HEK293 (cell line): ENCODE measurements around the gene ANKRD16.

Experiments
- CTCF ChIA-PET: fragments of 350-600 bp; formaldehyde crosslinking; extraction: SDS; loops from one replicate; lab custom pipeline; 2021; ENCODE audit warnings: antibody characterized with exemption; lab: Yijun Ruan, JAX
- POLR2A ChIA-PET: fragments of 300-600 bp; formaldehyde crosslinking; extraction: SDS; loops from one replicate; lab custom pipeline; 2020; ENCODE audit warnings: antibody characterized with exemption, inconsistent platforms; lab: Yijun Ruan, JAX
- H3K27ac ChIP-seq: fragments of 200-500 bp; sonication (Bioruptor generic); 2 replicates; pipeline ENCODE4 v1.5.1; 2014; ENCODE audit warnings: low read depth, low read length, control low read depth, inconsistent platforms; ENCODE audit errors: extremely low read depth
- H3K36me3 ChIP-seq, 2 experiments: fragments of 200-500 bp in 1 of 2; sonication (Bioruptor generic) in 1 of 2; 1 replicate in 1 of 2; 2 replicates in 1 of 2; pipeline ENCODE4 v1.5.1; 2014 to 2017; ENCODE audit warnings: inconsistent platforms in 2 of 2, low read length in 2 of 2; ENCODE audit not compliant: control insufficient read depth in 2 of 2, insufficient read depth in 1 of 2
- H3K4me1 ChIP-seq: fragments of 200-500 bp; sonication (Bioruptor generic); 2 replicates; pipeline ENCODE4 v1.5.1; 2014; ENCODE audit warnings: mild to moderate bottlenecking, low read length, inconsistent platforms; ENCODE audit not compliant: control insufficient read depth, insufficient read depth
- H3K4me3 ChIP-seq: 2 replicates; pipeline ENCODE4 v1.5.1; 2011; ENCODE audit warnings: low read depth, mild to moderate bottlenecking, control low read depth, low read length, moderate library complexity
- H3K9me3 ChIP-seq: fragments of 200-500 bp; sonication (Bioruptor generic); 2 replicates; pipeline ENCODE4 v1.5.1; 2014; ENCODE audit warnings: low read depth, low read length, inconsistent platforms; ENCODE audit not compliant: control insufficient read depth, insufficient read depth
- IKZF3 ChIP-seq: fragments of 450-650 bp; IDR thresholded peaks from 2 replicates; pipeline ENCODE4 v1.5.0; 2018; ENCODE audit warnings: missing biosample characterization, mild to moderate bottlenecking, missing genetic modification characterization, moderate library complexity
- KLF7 ChIP-seq: fragments of 450-650 bp; formaldehyde crosslinking; IDR thresholded peaks from 2 replicates; pipeline ENCODE4 v1.5.1; 2016; ENCODE audit warnings: missing biosample characterization, missing genetic modification characterization, borderline replicate concordance
- OVOL3 ChIP-seq: fragments of 450-650 bp; formaldehyde crosslinking; IDR thresholded peaks from 2 replicates; pipeline ENCODE4 v1.5.1; 2016; ENCODE audit warnings: missing biosample characterization, missing genetic modification characterization
- REPIN1 ChIP-seq: fragments of 450-650 bp; formaldehyde crosslinking; IDR thresholded peaks from 2 replicates; pipeline ENCODE4 v1.5.1; 2017; ENCODE audit warnings: missing biosample characterization, missing genetic modification characterization, low read depth
- SCRT1 ChIP-seq: fragments of 450-650 bp; formaldehyde crosslinking; IDR thresholded peaks from 2 replicates; pipeline ENCODE4 v1.5.1; 2016; ENCODE audit warnings: missing biosample characterization, missing genetic modification characterization, borderline replicate concordance
- SP7 ChIP-seq: fragments of 450-650 bp; formaldehyde crosslinking; IDR thresholded peaks from 2 replicates; pipeline ENCODE4 v1.5.1; 2016; ENCODE audit warnings: missing biosample characterization, missing genetic modification characterization
- ZFHX2 ChIP-seq: fragments of 450-650 bp; formaldehyde crosslinking; conservative IDR thresholded peaks from 2 replicates; pipeline ENCODE4 v1.5.1; 2016; ENCODE audit warnings: missing biosample characterization, missing genetic modification characterization
- ZNF214 ChIP-seq: fragments of 450-650 bp; formaldehyde crosslinking; IDR thresholded peaks from 2 replicates; pipeline ENCODE4 v1.5.1; 2017; ENCODE audit warnings: missing biosample characterization, mild to moderate bottlenecking, missing genetic modification characterization, borderline replicate concordance
- ZNF292 ChIP-seq: fragments of 450-650 bp; formaldehyde crosslinking; IDR thresholded peaks from 2 replicates; pipeline ENCODE4 v1.5.1; 2016; ENCODE audit warnings: low read depth, missing biosample characterization, missing genetic modification characterization, borderline replicate concordance
- ZNF37A ChIP-seq: fragments of 450-650 bp; IDR thresholded peaks from 2 replicates; pipeline ENCODE4 v1.5.1; 2018; ENCODE audit warnings: missing biosample characterization, missing genetic modification characterization
- ZNF404 ChIP-seq: fragments of 450-650 bp; formaldehyde crosslinking; IDR thresholded peaks from 2 replicates; pipeline ENCODE4 v1.5.1; 2017; ENCODE audit warnings: missing biosample characterization, missing genetic modification characterization
- ZNF501 ChIP-seq: fragments of 450-650 bp; formaldehyde crosslinking; IDR thresholded peaks from 2 replicates; pipeline ENCODE4 v1.5.1; 2016; ENCODE audit warnings: missing biosample characterization, missing genetic modification characterization
- ZNF514 ChIP-seq: fragments of 450-650 bp; formaldehyde crosslinking; IDR thresholded peaks from 2 replicates; pipeline ENCODE4 v1.5.1; 2016; ENCODE audit warnings: missing biosample characterization, missing genetic modification characterization
- ZNF585B ChIP-seq: fragments of 450-650 bp; formaldehyde crosslinking; IDR thresholded peaks from 2 replicates; pipeline ENCODE4 v1.5.1; 2016; ENCODE audit warnings: missing biosample characterization, missing genetic modification characterization
- TF ChIP-seq, protein P1 (sequence below): fragments of 450-650 bp; formaldehyde crosslinking; conservative IDR thresholded peaks from 2 replicates; pipeline ENCODE4 v1.5.1; 2016; ENCODE audit warnings: low read depth, missing biosample characterization, missing genetic modification characterization
- TF ChIP-seq, protein P2 (sequence below): fragments of 450-650 bp; formaldehyde crosslinking; IDR thresholded peaks from 2 replicates; pipeline ENCODE4 v1.5.1; 2016; ENCODE audit warnings: missing biosample characterization, missing genetic modification characterization
- TF ChIP-seq, protein P3 (sequence below): fragments of 450-650 bp; formaldehyde crosslinking; IDR thresholded peaks from 2 replicates; pipeline ENCODE4 v1.5.1; 2016; ENCODE audit warnings: missing biosample characterization, missing genetic modification characterization, low read depth
- TF ChIP-seq, protein P4 (sequence below): fragments of 450-650 bp; formaldehyde crosslinking; IDR thresholded peaks from 2 replicates; pipeline ENCODE4 v1.5.1; 2016; ENCODE audit warnings: missing biosample characterization, missing genetic modification characterization

ANKRD16 gene

DNA sequence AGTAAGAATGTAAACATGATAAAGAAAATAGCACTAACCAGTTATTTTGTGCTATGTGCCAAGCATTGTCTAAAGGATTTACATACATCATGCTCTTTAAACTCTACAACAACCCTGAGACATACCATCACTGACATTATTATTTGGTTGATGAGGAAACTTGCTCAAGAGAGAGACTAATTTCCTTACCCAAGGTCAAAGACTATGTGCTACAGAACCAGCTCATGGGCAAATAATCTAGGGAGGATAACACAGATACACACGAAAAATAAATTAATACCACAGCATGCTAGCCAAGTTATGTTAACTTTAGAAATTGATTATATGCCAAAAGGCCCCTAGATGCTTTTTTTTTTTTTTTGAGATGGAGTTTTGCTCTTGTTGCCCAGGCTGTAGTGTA, 2.7 kb downstream of the ANKRD16 start:
- peaks cover 40 to 52% of the 10 kb centered on the region in 2 experiments for H3K36me3 ChIP-seq
- H3K9me3 ChIP-seq: no peaks in the 10 kb centered on the region
- TF ChIP-seq ZNF404 (tag by site-specific recombination) (no peak), SP7 (no peak), ZNF214 (tag by site-specific recombination) (no peak), SCRT1 (no peak), ZNF501 (no peak), REPIN1 (tag by site-specific recombination) (no peak), ZNF37A (tag by site-specific recombination) (no peak), ZNF292 (tag by site-specific recombination) (no peak), KLF7 (tag by site-specific recombination) (no peak), ZFHX2 (tag by site-specific recombination) (no peak), ZNF514 (tag by site-specific recombination) (no peak), ZNF585B (tag by site-specific recombination) (no peak), IKZF3 (no peak), OVOL3 (tag by site-specific recombination) (no peak)
- TF ChIP-seq, protein P1, sequence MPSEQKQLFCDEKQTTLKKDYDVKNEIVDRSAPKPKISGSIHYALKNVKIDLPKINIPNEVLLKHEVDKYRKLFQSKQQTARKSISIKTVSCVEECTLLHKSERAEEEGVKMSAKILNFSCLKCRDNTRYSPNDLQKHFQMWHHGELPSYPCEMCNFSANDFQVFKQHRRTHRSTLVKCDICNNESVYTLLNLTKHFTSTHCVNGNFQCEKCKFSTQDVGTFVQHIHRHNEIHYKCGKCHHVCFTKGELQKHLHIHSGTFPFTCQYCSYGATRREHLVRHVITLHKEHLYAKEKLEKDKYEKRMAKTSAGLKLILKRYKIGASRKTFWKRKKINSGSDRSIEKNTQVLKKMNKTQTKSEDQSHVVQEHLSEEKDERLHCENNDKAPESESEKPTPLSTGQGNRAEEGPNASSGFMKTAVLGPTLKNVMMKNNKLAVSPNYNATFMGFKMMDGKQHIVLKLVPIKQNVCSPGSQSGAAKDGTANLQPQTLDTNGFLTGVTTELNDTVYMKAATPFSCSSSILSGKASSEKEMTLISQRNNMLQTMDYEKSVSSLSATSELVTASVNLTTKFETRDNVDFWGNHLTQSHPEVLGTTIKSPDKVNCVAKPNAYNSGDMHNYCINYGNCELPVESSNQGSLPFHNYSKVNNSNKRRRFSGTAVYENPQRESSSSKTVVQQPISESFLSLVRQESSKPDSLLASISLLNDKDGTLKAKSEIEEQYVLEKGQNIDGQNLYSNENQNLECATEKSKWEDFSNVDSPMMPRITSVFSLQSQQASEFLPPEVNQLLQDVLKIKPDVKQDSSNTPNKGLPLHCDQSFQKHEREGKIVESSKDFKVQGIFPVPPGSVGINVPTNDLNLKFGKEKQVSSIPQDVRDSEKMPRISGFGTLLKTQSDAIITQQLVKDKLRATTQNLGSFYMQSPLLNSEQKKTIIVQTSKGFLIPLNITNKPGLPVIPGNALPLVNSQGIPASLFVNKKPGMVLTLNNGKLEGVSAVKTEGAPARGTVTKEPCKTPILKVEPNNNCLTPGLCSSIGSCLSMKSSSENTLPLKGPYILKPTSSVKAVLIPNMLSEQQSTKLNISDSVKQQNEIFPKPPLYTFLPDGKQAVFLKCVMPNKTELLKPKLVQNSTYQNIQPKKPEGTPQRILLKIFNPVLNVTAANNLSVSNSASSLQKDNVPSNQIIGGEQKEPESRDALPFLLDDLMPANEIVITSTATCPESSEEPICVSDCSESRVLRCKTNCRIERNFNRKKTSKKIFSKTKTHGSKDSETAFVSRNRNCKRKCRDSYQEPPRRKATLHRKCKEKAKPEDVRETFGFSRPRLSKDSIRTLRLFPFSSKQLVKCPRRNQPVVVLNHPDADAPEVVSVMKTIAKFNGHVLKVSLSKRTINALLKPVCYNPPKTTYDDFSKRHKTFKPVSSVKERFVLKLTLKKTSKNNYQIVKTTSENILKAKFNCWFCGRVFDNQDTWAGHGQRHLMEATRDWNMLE (tag by site-specific recombination): no peak
- TF ChIP-seq, protein P2, sequence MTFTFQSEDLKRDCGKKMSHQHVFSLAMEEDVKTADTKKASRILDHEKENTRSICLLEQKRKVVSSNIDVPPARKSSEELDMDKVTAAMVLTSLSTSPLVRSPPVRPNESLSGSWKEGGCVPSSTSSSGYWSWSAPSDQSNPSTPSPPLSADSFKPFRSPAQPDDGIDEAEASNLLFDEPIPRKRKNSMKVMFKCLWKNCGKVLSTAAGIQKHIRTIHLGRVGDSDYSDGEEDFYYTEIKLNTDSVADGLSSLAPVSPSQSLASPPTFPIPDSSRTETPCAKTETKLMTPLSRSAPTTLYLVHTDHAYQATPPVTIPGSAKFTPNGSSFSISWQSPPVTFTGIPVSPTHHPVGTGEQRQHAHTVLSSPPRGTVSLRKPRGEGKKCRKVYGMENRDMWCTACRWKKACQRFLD (tag by site-specific recombination): no peak
- TF ChIP-seq, protein P3, sequence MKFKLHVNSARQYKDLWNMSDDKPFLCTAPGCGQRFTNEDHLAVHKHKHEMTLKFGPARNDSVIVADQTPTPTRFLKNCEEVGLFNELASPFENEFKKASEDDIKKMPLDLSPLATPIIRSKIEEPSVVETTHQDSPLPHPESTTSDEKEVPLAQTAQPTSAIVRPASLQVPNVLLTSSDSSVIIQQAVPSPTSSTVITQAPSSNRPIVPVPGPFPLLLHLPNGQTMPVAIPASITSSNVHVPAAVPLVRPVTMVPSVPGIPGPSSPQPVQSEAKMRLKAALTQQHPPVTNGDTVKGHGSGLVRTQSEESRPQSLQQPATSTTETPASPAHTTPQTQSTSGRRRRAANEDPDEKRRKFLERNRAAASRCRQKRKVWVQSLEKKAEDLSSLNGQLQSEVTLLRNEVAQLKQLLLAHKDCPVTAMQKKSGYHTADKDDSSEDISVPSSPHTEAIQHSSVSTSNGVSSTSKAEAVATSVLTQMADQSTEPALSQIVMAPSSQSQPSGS (tag by site-specific recombination): no peak
- TF ChIP-seq, protein P4, sequence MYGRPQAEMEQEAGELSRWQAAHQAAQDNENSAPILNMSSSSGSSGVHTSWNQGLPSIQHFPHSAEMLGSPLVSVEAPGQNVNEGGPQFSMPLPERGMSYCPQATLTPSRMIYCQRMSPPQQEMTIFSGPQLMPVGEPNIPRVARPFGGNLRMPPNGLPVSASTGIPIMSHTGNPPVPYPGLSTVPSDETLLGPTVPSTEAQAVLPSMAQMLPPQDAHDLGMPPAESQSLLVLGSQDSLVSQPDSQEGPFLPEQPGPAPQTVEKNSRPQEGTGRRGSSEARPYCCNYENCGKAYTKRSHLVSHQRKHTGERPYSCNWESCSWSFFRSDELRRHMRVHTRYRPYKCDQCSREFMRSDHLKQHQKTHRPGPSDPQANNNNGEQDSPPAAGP (tag by site-specific recombination): no peak
- H3K27ac ChIP-seq: no peak overlapping the region
- H3K4me3 ChIP-seq: no peak overlapping the region
- H3K4me1 ChIP-seq: 0 out of 2 replicates have a peak, but pooled peaks cover 2% of the 10 kb centered on the region
- POLR2A ChIA-PET: no interaction called here
- CTCF ChIA-PET: interaction anchor here (2.5 kb wide), 1 partner anchor 13 kb away, joined by 19 read pairs; no protein-coding TSS in a partner anchor
